Colonic mucosa (tissue), 4 donors: ENCODE data around the gene ANKRD63. TPM values are rescaled to one million over a fixed set of nuclear protein-coding genes. Genes with fewer than 3 reads are reported as not detected.

Experiments
- DNase-seq: peaks from one replicate; pipeline ENCODE4 v3.0.0-alpha.2; 2020
- H3K27ac ChIP-seq: fragments of 200-600 bp; one replicate; pipeline ENCODE4 v1.8.0; 2021
- H3K27me3 ChIP-seq: fragments of 200-600 bp; one replicate; pipeline ENCODE4 v1.8.0; 2021
- H3K36me3 ChIP-seq: fragments of 200-600 bp; one replicate; pipeline ENCODE4 v1.8.0; 2021
- H3K4me1 ChIP-seq: fragments of 200-600 bp; one replicate; pipeline ENCODE4 v1.8.0; 2021; ENCODE audit warnings: mild to moderate bottlenecking
- H3K4me3 ChIP-seq: fragments of 200-600 bp; one replicate; pipeline ENCODE4 v1.8.0; 2021
- H3K9ac ChIP-seq, 2 donors: one replicate each; pipeline ENCODE4 v1.7.0; 2013; ENCODE audit warnings: control low read depth in 2 of 2, low read depth in 2 of 2, low read length in 2 of 2
- H3K9me3 ChIP-seq: fragments of 200-600 bp; one replicate; pipeline ENCODE4 v1.8.0; 2021
- intact Hi-C: fragments of 100-400 bp; cut with DNase I; formaldehyde crosslinking; loops from one replicate; pipeline ENCODE4 v1.14.1; 2022
- total RNA-seq, 2 donors: library from RNA; stranded (reverse); fragmentation: NEBNext Ultra II Directional in 1 of 2; extraction: Animal tissue kit (Norgen Biotek cat#: 25700) in 1 of 2; gene quantifications; one replicate each; pipeline ENCODE4 v1.2.1, GENCODE V29; 2021
- TF ChIP-seq, protein P1 (sequence below): fragments of 200-600 bp; IDR thresholded peaks from one replicate; pipeline ENCODE4 v1.8.0; 2022; ENCODE audit warnings: antibody characterized with exemption, mild to moderate bottlenecking
- donor health status: healthy.
- donor health status: DM: no; HTN: no; CAD: no.
- donor health status: DM: no; HTN: no; CAD: no.

The ANKRD63 gene
- total RNA-seq, 2 donors from 2014 or later: not detected

DNA sequence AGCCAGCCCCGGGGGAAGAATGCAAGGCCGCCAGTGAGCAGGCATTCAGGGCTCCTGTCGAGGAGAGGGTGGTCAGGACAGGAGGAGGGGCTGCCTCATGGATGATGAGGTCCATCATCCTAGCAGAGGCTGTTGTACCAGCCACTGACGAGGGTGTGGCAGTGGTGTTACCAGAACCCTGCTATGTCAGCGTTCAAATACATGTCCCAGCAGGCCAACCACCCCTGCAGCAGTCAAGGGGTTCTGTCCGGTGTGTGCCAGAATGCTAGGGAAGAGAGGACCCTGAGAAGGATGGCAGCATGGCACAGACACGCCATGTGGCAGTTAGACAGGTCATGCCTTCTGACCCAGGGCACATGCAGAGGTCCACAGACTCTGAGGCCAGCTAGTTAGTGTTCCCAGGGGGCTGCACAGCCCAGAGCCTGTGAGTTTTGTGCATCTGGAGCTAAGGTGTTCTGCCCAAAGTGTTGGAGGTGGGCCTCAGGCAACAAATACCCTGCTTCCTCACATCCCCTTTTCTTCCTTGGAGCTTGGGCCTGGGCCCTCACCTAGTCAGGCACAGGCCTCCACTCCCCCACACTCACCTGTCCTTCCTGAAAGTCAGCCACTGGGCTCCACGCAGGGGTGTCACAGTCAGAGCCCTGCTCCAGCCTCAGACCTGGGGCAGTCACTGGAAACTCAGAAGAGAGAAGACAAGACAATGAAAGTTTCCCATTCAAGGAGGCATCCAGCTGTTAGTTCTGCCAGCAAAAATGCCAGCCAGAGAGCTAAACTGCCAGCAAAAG is 36.2 kb downstream of the ANKRD63 start:
- Histone ChIP-seq H3K9me3 (no peaks in the 10 kb centered on the region), H3K4me3 (no peak overlapping the region), H3K9ac (no peak overlapping the region), H3K4me1 (no peaks in the 10 kb centered on the region), H3K27ac (no peak overlapping the region), H3K27me3 (no peaks in the 10 kb centered on the region), H3K36me3 (no peaks in the 10 kb centered on the region)
- DNase-seq: no peak
- TF ChIP-seq, protein P1, sequence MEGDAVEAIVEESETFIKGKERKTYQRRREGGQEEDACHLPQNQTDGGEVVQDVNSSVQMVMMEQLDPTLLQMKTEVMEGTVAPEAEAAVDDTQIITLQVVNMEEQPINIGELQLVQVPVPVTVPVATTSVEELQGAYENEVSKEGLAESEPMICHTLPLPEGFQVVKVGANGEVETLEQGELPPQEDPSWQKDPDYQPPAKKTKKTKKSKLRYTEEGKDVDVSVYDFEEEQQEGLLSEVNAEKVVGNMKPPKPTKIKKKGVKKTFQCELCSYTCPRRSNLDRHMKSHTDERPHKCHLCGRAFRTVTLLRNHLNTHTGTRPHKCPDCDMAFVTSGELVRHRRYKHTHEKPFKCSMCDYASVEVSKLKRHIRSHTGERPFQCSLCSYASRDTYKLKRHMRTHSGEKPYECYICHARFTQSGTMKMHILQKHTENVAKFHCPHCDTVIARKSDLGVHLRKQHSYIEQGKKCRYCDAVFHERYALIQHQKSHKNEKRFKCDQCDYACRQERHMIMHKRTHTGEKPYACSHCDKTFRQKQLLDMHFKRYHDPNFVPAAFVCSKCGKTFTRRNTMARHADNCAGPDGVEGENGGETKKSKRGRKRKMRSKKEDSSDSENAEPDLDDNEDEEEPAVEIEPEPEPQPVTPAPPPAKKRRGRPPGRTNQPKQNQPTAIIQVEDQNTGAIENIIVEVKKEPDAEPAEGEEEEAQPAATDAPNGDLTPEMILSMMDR: no peak
- intact Hi-C loops: no loop called here

DNA sequence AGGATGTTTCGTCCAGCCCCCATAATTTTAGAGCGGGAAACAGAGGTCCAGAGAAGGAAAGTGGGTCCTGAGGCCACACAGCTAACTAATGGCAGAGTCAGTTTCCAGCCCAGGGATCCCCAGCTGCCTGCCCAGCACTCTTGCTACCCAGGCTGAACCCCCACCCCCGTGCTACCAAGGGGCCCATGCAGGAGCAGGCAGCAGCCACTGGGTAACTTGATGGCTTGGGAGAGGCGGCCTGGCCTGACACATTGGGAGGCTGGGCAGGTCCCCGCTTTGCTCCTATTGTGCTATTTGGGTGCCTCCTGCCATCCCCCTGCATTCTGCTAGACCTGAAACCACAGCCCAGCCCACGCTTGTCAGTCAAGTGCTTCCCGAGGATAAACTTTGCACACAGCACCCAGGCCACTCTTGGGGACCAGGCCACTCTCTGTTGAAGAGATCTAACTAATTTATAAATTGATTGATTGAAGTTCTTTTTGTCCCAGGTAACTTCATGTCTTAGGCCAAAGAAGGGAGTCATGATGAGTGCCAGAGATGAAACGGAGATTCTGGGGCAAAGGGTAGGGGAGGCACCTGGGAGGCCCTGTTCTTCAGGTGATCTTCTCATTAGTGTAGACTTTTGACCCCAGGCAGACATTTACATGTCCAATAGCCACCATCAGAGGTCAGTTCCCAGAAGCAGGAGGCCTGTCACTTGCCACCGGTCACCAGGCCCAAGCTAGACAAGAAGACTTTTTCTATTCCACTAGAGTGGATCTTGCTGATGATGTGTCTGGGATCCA is 37.0 kb downstream of the ANKRD63 start:
- DNase-seq: no peak
- no peaks in the 10 kb centered on the region for H3K4me1 ChIP-seq
- H3K27ac ChIP-seq: no peak overlapping the region
- no peaks in the 10 kb centered on the region for H3K27me3 ChIP-seq
- H3K9ac ChIP-seq: no peak overlapping the region
- intact Hi-C loops: no loop called here
- TF ChIP-seq, protein P1: no peak
- no peak overlapping the region for H3K4me3 ChIP-seq
- H3K9me3 ChIP-seq: no peaks in the 10 kb centered on the region
- H3K36me3 ChIP-seq: no peaks in the 10 kb centered on the region

GRCh38 chr15:40244961-40245523 is 37.8 kb downstream of the ANKRD63 start:
- TF ChIP-seq, protein P1: no peak
- no peak overlapping the region for H3K9ac ChIP-seq

GRCh38 chr15:40243126-40243810 is 39.6 kb downstream of the ANKRD63 start:
- H3K9ac ChIP-seq: no peak overlapping the region
- H3K27ac ChIP-seq: no peak overlapping the region
- peaks cover 6% of the 10 kb centered on the region for H3K27me3 ChIP-seq
- no peaks in the 10 kb centered on the region for H3K36me3 ChIP-seq
- H3K9me3 ChIP-seq: no peaks in the 10 kb centered on the region
- TF ChIP-seq, protein P1: no peak
- no peaks in the 10 kb centered on the region for H3K4me1 ChIP-seq
- intact Hi-C loops: no loop called here
- DNase-seq: no peak
- no peak overlapping the region for H3K4me3 ChIP-seq

More at GRCh38 chr15:40244961-40245523, 37.8 kb downstream of the ANKRD63 start:
- intact Hi-C loops: no loop called here
- H3K36me3 ChIP-seq: no peaks in the 10 kb centered on the region
- no peak overlapping the region for H3K4me3 ChIP-seq
- H3K9me3 ChIP-seq: no peaks in the 10 kb centered on the region
- DNase-seq: no peak
- no peaks in the 10 kb centered on the region for H3K4me1 ChIP-seq
- H3K27me3 ChIP-seq: no peaks in the 10 kb centered on the region
- H3K27ac ChIP-seq: no peak overlapping the region

GRCh38 chr15:40242601-40243000 is 40.3 kb downstream of the ANKRD63 start:
- Histone ChIP-seq H3K9me3 (no peaks in the 10 kb centered on the region), H3K4me3 (no peak overlapping the region), H3K36me3 (no peaks in the 10 kb centered on the region), H3K4me1 (no peaks in the 10 kb centered on the region), H3K9ac (no peak overlapping the region), H3K27me3 (peaks cover 6% of the 10 kb centered on the region), H3K27ac (no peak overlapping the region)
- intact Hi-C loops: no loop called here
- TF ChIP-seq, protein P1: no peak
- DNase-seq: no peak
